ENCODE data around the gene FAM229A.

- no peak for TF ChIP-seq ZNF317 (CRISPR knock-in tag; IDR thresholded peaks at IDR 0.05; ENCODE audit: borderline replicate concordance, low read depth)
- TF ChIP-seq ZNF232 (CRISPR knock-in tag; IDR thresholded peaks at IDR 0.05), result no peak
- no peak for TF ChIP-seq SMAD4 (CRISPR knock-in tag; IDR thresholded peaks at IDR 0.05)
- TF ChIP-seq, protein P1, sequence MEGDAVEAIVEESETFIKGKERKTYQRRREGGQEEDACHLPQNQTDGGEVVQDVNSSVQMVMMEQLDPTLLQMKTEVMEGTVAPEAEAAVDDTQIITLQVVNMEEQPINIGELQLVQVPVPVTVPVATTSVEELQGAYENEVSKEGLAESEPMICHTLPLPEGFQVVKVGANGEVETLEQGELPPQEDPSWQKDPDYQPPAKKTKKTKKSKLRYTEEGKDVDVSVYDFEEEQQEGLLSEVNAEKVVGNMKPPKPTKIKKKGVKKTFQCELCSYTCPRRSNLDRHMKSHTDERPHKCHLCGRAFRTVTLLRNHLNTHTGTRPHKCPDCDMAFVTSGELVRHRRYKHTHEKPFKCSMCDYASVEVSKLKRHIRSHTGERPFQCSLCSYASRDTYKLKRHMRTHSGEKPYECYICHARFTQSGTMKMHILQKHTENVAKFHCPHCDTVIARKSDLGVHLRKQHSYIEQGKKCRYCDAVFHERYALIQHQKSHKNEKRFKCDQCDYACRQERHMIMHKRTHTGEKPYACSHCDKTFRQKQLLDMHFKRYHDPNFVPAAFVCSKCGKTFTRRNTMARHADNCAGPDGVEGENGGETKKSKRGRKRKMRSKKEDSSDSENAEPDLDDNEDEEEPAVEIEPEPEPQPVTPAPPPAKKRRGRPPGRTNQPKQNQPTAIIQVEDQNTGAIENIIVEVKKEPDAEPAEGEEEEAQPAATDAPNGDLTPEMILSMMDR (IDR thresholded peaks at IDR 0.05), result no peak
- TF ChIP-seq NR1H2 (CRISPR knock-in tag; IDR thresholded peaks at IDR 0.05), result no peak
These were observed 32.3 kb downstream of the FAM229A start for GRCh38 chr1:32329931-32330466.
